ENCODE measurements around the gene SERINC1.

Gene SERINC1

GRCh38 chr6:122405417-122405816 lies 66.2 kb downstream of the SERINC1 start:
- TF ChIP-seq EP300 (IDR thresholded peaks at IDR 0.05; ENCODE audit: borderline replicate concordance) (no peak), CREB1 (IDR thresholded peaks at IDR 0.05; ENCODE audit: low read depth) (no peak), EGR1 (IDR thresholded peaks at IDR 0.05) (no peak), MAX (IDR thresholded peaks at IDR 0.05) (no peak), FOXM1 (IDR thresholded peaks at IDR 0.05; ENCODE audit: borderline replicate concordance, low read depth) (no peak), RAD21 (IDR thresholded peaks at IDR 0.05; ENCODE audit: low read depth) (no peak), YY1 (IDR thresholded peaks at IDR 0.05; ENCODE audit: low read depth) (no peak), ZBTB7A (IDR thresholded peaks at IDR 0.05; ENCODE audit: low read depth) (no peak), CEBPB (IDR thresholded peaks at IDR 0.05) (no peak), TAF1 (IDR thresholded peaks at IDR 0.05; ENCODE audit: low read depth) (no peak), TCF12 (IDR thresholded peaks at IDR 0.05; ENCODE audit: low read depth) (no peak), NFIC (IDR thresholded peaks at IDR 0.05) (no peak), TEAD4 (IDR thresholded peaks at IDR 0.05) (no peak), USF1 (IDR thresholded peaks at IDR 0.05) (no peak)
- TF ChIP-seq, protein P1, sequence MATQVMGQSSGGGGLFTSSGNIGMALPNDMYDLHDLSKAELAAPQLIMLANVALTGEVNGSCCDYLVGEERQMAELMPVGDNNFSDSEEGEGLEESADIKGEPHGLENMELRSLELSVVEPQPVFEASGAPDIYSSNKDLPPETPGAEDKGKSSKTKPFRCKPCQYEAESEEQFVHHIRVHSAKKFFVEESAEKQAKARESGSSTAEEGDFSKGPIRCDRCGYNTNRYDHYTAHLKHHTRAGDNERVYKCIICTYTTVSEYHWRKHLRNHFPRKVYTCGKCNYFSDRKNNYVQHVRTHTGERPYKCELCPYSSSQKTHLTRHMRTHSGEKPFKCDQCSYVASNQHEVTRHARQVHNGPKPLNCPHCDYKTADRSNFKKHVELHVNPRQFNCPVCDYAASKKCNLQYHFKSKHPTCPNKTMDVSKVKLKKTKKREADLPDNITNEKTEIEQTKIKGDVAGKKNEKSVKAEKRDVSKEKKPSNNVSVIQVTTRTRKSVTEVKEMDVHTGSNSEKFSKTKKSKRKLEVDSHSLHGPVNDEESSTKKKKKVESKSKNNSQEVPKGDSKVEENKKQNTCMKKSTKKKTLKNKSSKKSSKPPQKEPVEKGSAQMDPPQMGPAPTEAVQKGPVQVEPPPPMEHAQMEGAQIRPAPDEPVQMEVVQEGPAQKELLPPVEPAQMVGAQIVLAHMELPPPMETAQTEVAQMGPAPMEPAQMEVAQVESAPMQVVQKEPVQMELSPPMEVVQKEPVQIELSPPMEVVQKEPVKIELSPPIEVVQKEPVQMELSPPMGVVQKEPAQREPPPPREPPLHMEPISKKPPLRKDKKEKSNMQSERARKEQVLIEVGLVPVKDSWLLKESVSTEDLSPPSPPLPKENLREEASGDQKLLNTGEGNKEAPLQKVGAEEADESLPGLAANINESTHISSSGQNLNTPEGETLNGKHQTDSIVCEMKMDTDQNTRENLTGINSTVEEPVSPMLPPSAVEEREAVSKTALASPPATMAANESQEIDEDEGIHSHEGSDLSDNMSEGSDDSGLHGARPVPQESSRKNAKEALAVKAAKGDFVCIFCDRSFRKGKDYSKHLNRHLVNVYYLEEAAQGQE (IDR thresholded peaks at IDR 0.05; ENCODE audit: low read depth): no peak

- TF ChIP-seq MAX (IDR thresholded peaks at IDR 0.05) (no peak), NFIC (IDR thresholded peaks at IDR 0.05) (no peak), TAF1 (IDR thresholded peaks at IDR 0.05; ENCODE audit: low read depth) (no peak), CREB1 (IDR thresholded peaks at IDR 0.05; ENCODE audit: low read depth) (no peak), TCF12 (IDR thresholded peaks at IDR 0.05; ENCODE audit: low read depth) (no peak), CEBPB (IDR thresholded peaks at IDR 0.05) (no peak), USF1 (IDR thresholded peaks at IDR 0.05) (no peak), ZBTB7A (IDR thresholded peaks at IDR 0.05; ENCODE audit: low read depth) (no peak), YY1 (IDR thresholded peaks at IDR 0.05; ENCODE audit: low read depth) (no peak), EP300 (IDR thresholded peaks at IDR 0.05; ENCODE audit: borderline replicate concordance) (no peak), FOXM1 (IDR thresholded peaks at IDR 0.05; ENCODE audit: borderline replicate concordance, low read depth) (no peak), EGR1 (IDR thresholded peaks at IDR 0.05) (no peak), TEAD4 (IDR thresholded peaks at IDR 0.05) (no peak), RAD21 (IDR thresholded peaks at IDR 0.05; ENCODE audit: low read depth) (no peak)
- TF ChIP-seq, protein P1 (IDR thresholded peaks at IDR 0.05; ENCODE audit: low read depth): no peak
Observed at GRCh38 chr6:122404444-122404843, 67.2 kb downstream of the SERINC1 start.

DNA sequence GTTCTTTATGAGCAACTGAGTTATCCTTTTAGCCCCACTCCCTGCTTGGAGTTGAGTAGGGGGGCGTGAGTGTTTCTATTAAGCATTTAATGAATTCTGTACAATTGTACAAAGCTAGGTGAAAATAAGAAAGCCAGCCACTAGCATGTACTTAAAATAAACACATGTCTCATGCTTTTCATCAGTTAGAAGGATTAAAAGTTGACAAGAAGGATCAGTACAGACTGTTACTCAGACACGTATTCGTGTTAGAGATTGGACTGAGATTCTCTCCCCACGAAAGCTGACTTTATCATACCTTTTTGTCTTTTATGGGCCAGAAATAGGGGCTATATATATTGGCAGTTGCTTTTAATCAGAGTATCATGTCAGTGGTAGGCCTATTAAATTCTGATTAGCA lies 70.5 kb downstream of the SERINC1 start:
- TF ChIP-seq, protein P1 (IDR thresholded peaks at IDR 0.05; ENCODE audit: low read depth): no peak
- TF ChIP-seq TEAD4 (IDR thresholded peaks at IDR 0.05) (no peak), RAD21 (IDR thresholded peaks at IDR 0.05; ENCODE audit: low read depth) (no peak), TCF12 (IDR thresholded peaks at IDR 0.05; ENCODE audit: low read depth) (no peak), TAF1 (IDR thresholded peaks at IDR 0.05; ENCODE audit: low read depth) (no peak), USF1 (IDR thresholded peaks at IDR 0.05) (no peak), EGR1 (IDR thresholded peaks at IDR 0.05) (no peak), NFIC (IDR thresholded peaks at IDR 0.05) (no peak), YY1 (IDR thresholded peaks at IDR 0.05; ENCODE audit: low read depth) (no peak)

- TF ChIP-seq CEBPB (IDR thresholded peaks at IDR 0.05) (no peak), TEAD4 (IDR thresholded peaks at IDR 0.05) (no peak), TCF12 (IDR thresholded peaks at IDR 0.05; ENCODE audit: low read depth) (no peak), MAX (IDR thresholded peaks at IDR 0.05) (no peak), USF1 (IDR thresholded peaks at IDR 0.05) (no peak), EGR1 (IDR thresholded peaks at IDR 0.05) (no peak), RAD21 (IDR thresholded peaks at IDR 0.05; ENCODE audit: low read depth) (no peak), FOXM1 (IDR thresholded peaks at IDR 0.05; ENCODE audit: borderline replicate concordance, low read depth) (no peak), TAF1 (IDR thresholded peaks at IDR 0.05; ENCODE audit: low read depth) (no peak), CREB1 (IDR thresholded peaks at IDR 0.05; ENCODE audit: low read depth) (no peak), NFIC (IDR thresholded peaks at IDR 0.05) (no peak), EP300 (IDR thresholded peaks at IDR 0.05; ENCODE audit: borderline replicate concordance) (no peak), YY1 (IDR thresholded peaks at IDR 0.05; ENCODE audit: low read depth) (no peak), ZBTB7A (IDR thresholded peaks at IDR 0.05; ENCODE audit: low read depth) (no peak)
- TF ChIP-seq, protein P1 (IDR thresholded peaks at IDR 0.05; ENCODE audit: low read depth): no peak
Observed at GRCh38 chr6:122400462-122401089, 71.0 kb downstream of the SERINC1 start.

Measured in Ishikawa (cell line).